H1 (cell line): Measurements from ENCODE around the gene CEACAM7. TPM values are rescaled to one million over a fixed set of nuclear protein-coding genes. Genes with fewer than 3 reads are reported as not detected.

ENCODE experiments used
- CTCF ChIA-PET: fragments of 300-600 bp; sonication (Branson Sonifier 250); formaldehyde crosslinking; loops from one replicate; lab custom pipeline; 2021; ENCODE audit not compliant: partially characterized antibody; lab: Charles Lee
- POLR2A ChIA-PET: fragments of 300-600 bp; sonication (Branson Sonifier 250); formaldehyde crosslinking; loops from one replicate; lab custom pipeline; 2021; ENCODE audit warnings: inconsistent platforms; ENCODE audit not compliant: partially characterized antibody; lab: Charles Lee
- DNase-seq, 2 experiments: peaks; one replicate each; pipeline versions ENCODE4 v3.0.0 to v3.0.0-alpha.2; 2010 to 2022; ENCODE audit warnings: low spot score in 2 of 2, low read depth in 1 of 2, mixed read lengths in 1 of 2
- FAIRE-seq: peaks from 2 replicates; lab custom pipeline; 2011; peaks lifted over from hg19 to GRCh38; lab: Jason Lieb, UNC
- H2AFZ ChIP-seq: 2 replicates; pipeline ENCODE4 v1.8.1; 2012; ENCODE audit warnings: low read length, inconsistent platforms
- H2AK5ac ChIP-seq: 2 replicates; pipeline ENCODE4 v1.6.1; 2013; ENCODE audit warnings: low read depth, low read length
- H2BK120ac ChIP-seq: replicated peaks from 2 replicates; pipeline ENCODE3; 2013; ENCODE audit warnings: low read depth, low read length, inconsistent platforms
- H2BK12ac ChIP-seq: 2 replicates; pipeline ENCODE4 v1.6.1; 2013; ENCODE audit warnings: low read depth, low read length
- H2BK15ac ChIP-seq: 2 replicates; pipeline ENCODE4 v1.6.1; 2013; ENCODE audit warnings: low read length
- H2BK20ac ChIP-seq: 2 replicates; pipeline ENCODE4 v1.6.1; 2013; ENCODE audit warnings: low read length
- H2BK5ac ChIP-seq: 2 replicates; pipeline ENCODE4 v1.6.1; 2013; ENCODE audit warnings: low read depth, low read length
- H3K14ac ChIP-seq: 2 replicates; pipeline ENCODE4 v1.6.1; 2013; ENCODE audit warnings: inconsistent platforms; ENCODE audit not compliant: insufficient read length
- H3K18ac ChIP-seq: 2 replicates; pipeline ENCODE4 v1.6.1; 2013; ENCODE audit warnings: low read length; ENCODE audit errors: extremely low read depth
- H3K23ac ChIP-seq: 2 replicates; pipeline ENCODE4 v1.6.1; 2013; ENCODE audit warnings: inconsistent platforms; ENCODE audit not compliant: insufficient read length
- H3K23me2 ChIP-seq: 2 replicates; pipeline ENCODE4 v1.6.1; 2013; ENCODE audit warnings: low read depth, low read length
- H3K27ac ChIP-seq: 2 replicates; pipeline ENCODE4 v1.6.1; 2011; ENCODE audit warnings: low read depth, low read length, inconsistent platforms
- H3K27me3 ChIP-seq, 4 experiments: replicated peaks in 1 of 4; 1 replicate in 1 of 4; 2 replicates in 3 of 4; pipeline versions ENCODE4 v1.6.1 to v1.8.1; 2011 to 2013; ENCODE audit warnings: low read length in 3 of 4, mild to moderate bottlenecking in 3 of 4, inconsistent platforms in 2 of 4, mixed read lengths in 2 of 4, moderate library complexity in 1 of 4; ENCODE audit not compliant: control insufficient read depth in 3 of 4, insufficient read depth in 3 of 4; ENCODE audit errors: extremely low read depth in 1 of 4
- H3K36me3 ChIP-seq, 4 experiments: 2 replicates each; pipeline versions ENCODE4 v1.6.1 to v1.8.1; 2011 to 2013; ENCODE audit warnings: mild to moderate bottlenecking in 4 of 4, low read length in 3 of 4, moderate library complexity in 2 of 4, control low read depth in 1 of 4, inconsistent platforms in 1 of 4; ENCODE audit not compliant: insufficient read depth in 4 of 4, control insufficient read depth in 2 of 4
- H3K4ac ChIP-seq: replicated peaks from 2 replicates; pipeline ENCODE3; 2013; ENCODE audit warnings: low read length, low read depth, mixed read lengths, inconsistent platforms; ENCODE audit not compliant: insufficient read length
- H3K4me1 ChIP-seq, 4 experiments: replicated peaks in 1 of 4; 1 replicate in 1 of 4; 2 replicates in 3 of 4; pipeline versions ENCODE4 v1.6.1 to v1.8.1; 2011 to 2013; ENCODE audit warnings: low read length in 3 of 4, inconsistent platforms in 2 of 4, mixed read lengths in 1 of 4; ENCODE audit not compliant: insufficient read depth in 4 of 4, control insufficient read depth in 3 of 4
- H3K4me2 ChIP-seq, 2 experiments: 2 replicates each; pipeline versions ENCODE4 v1.6.1 to v1.8.1; 2011 to 2013; ENCODE audit warnings: low read depth in 2 of 2, low read length in 2 of 2, control low read depth in 1 of 2, inconsistent platforms in 1 of 2, mild to moderate bottlenecking in 1 of 2; ENCODE audit not compliant: insufficient read depth in 1 of 2
- H3K4me3 ChIP-seq, 4 experiments: fragments of 200-600, 300-600 bp in 1 of 4; sonication (generic), shearing (Covaris generic), sonication (Bioruptor Twin) in 1 of 4; 2 replicates each; pipeline versions ENCODE4 v1.5.1 to v1.8.1; 2011 to 2016; ENCODE audit warnings: low read length in 4 of 4, low read depth in 3 of 4, control low read depth in 2 of 4, inconsistent platforms in 2 of 4, mild to moderate bottlenecking in 2 of 4, mixed read lengths in 1 of 4, moderate library complexity in 1 of 4; ENCODE audit not compliant: insufficient read depth in 2 of 4; ENCODE audit errors: extremely low read depth in 1 of 4
- H3K56ac ChIP-seq: replicated peaks from 2 replicates; pipeline ENCODE3; 2013; ENCODE audit warnings: low read depth, mild to moderate bottlenecking, mixed read lengths, low read length, inconsistent platforms; ENCODE audit not compliant: insufficient read length
- H3K79me1 ChIP-seq: 2 replicates; pipeline ENCODE4 v1.6.1; 2013; ENCODE audit warnings: low read depth, low read length, control low read depth
- H3K79me2 ChIP-seq, 2 experiments: 2 replicates each; pipeline versions ENCODE4 v1.6.1 to v1.8.1; 2012 to 2013; ENCODE audit warnings: low read length in 2 of 2, mild to moderate bottlenecking in 2 of 2, inconsistent platforms in 1 of 2; ENCODE audit not compliant: insufficient read depth in 2 of 2, control insufficient read depth in 1 of 2
- H3K9ac ChIP-seq, 4 experiments: replicated peaks in 1 of 4; 1 replicate in 1 of 4; 2 replicates in 3 of 4; pipeline versions ENCODE4 v1.6.1 to v1.8.1; 2011 to 2013; ENCODE audit warnings: low read depth in 3 of 4, low read length in 3 of 4, control low read depth in 2 of 4, mild to moderate bottlenecking in 2 of 4, moderate library complexity in 2 of 4, inconsistent platforms in 1 of 4; ENCODE audit errors: extremely low read depth in 1 of 4
- H3K9me3 ChIP-seq, 2 experiments: 2 replicates each; pipeline versions ENCODE4 v1.6.1 to v1.8.1; 2012 to 2013; ENCODE audit warnings: mild to moderate bottlenecking in 2 of 2, moderate library complexity in 2 of 2, control low read depth in 1 of 2, inconsistent platforms in 1 of 2, low read depth in 1 of 2, low read length in 1 of 2, mixed read lengths in 1 of 2; ENCODE audit not compliant: insufficient read depth in 2 of 2
- H4K20me1 ChIP-seq, 2 experiments: replicated peaks in 1 of 2; 2 replicates each; pipeline versions ENCODE3 to v1.8.1; 2011 to 2013; ENCODE audit warnings: inconsistent platforms in 2 of 2, low read length in 2 of 2, mild to moderate bottlenecking in 1 of 2; ENCODE audit not compliant: insufficient read depth in 2 of 2, control insufficient read depth in 1 of 2
- H4K5ac ChIP-seq: 2 replicates; pipeline ENCODE4 v1.6.1; 2013; ENCODE audit warnings: low read length, low read depth, mixed read lengths, inconsistent platforms; ENCODE audit not compliant: insufficient read length
- H4K8ac ChIP-seq: 2 replicates; pipeline ENCODE4 v1.8.0; 2013; ENCODE audit warnings: mild to moderate bottlenecking, moderate library complexity, low read length, inconsistent platforms; ENCODE audit not compliant: insufficient read depth; ENCODE audit errors: extremely low read depth
- H4K91ac ChIP-seq: replicated peaks from 2 replicates; pipeline ENCODE3; 2013; ENCODE audit warnings: low read length, mixed read lengths, inconsistent platforms; ENCODE audit not compliant: insufficient read length
- BCL11A ChIP-seq, 2 experiments: IDR thresholded peaks; one replicate each; pipeline ENCODE4 v1.6.1; 2011; ENCODE audit warnings: low read depth in 2 of 2, low read length in 2 of 2, mild to moderate bottlenecking in 2 of 2
- CBX8 ChIP-seq: fragments of 300-800, 300-1000 bp; sonication (generic); IDR thresholded peaks from 2 replicates; pipeline ENCODE4 v1.7.1; 2016; ENCODE audit warnings: low read depth, low read length, borderline replicate concordance
- CREB1 ChIP-seq: IDR thresholded peaks from 2 replicates; pipeline ENCODE4 v1.6.1; 2012; ENCODE audit warnings: inconsistent platforms
- E2F6 ChIP-seq: IDR thresholded peaks from 2 replicates; pipeline ENCODE4 v1.6.1; 2012; ENCODE audit warnings: inconsistent platforms
- EP300 ChIP-seq, 2 experiments: IDR thresholded peaks; 1 replicate in 1 of 2; 2 replicates in 1 of 2; pipeline ENCODE4 v1.6.1; 2011 to 2012; ENCODE audit warnings: low read depth in 2 of 2, low read length in 2 of 2, mild to moderate bottlenecking in 2 of 2, borderline replicate concordance in 1 of 2, inconsistent platforms in 1 of 2, moderate library complexity in 1 of 2
- JUND ChIP-seq: IDR thresholded peaks from 2 replicates; pipeline ENCODE4 v1.6.1; 2011; ENCODE audit warnings: mild to moderate bottlenecking, improper control_type of control experiment, low read length
- KDM1A ChIP-seq: fragments of 200-600, 300-600 bp; sonication (generic); IDR thresholded peaks from 2 replicates; pipeline ENCODE4 v1.7.1; 2016; ENCODE audit warnings: mild to moderate bottlenecking, low read length, borderline replicate concordance
- KDM4A ChIP-seq: IDR thresholded peaks from one replicate; pipeline ENCODE4 v1.7.1; 2012; ENCODE audit warnings: low read depth, mild to moderate bottlenecking, moderate library complexity, low read length, inconsistent platforms; ENCODE audit not compliant: severe bottlenecking
- KDM5A ChIP-seq: fragments of 200-600 bp; IDR thresholded peaks from 2 replicates; pipeline ENCODE4 v1.7.1; 2012; ENCODE audit warnings: mild to moderate bottlenecking, low read length, inconsistent platforms, mixed read lengths
- MAX ChIP-seq: IDR thresholded peaks from 2 replicates; pipeline ENCODE4 v1.6.1; 2012; ENCODE audit warnings: inconsistent platforms
- RAD21 ChIP-seq, 2 experiments: IDR thresholded peaks in 1 of 2; conservative IDR thresholded peaks in 1 of 2; 2 replicates each; pipeline ENCODE4 v1.6.1; 2011; ENCODE audit warnings: low read depth in 2 of 2, low read length in 2 of 2, improper control_type of control experiment in 1 of 2, inconsistent platforms in 1 of 2, mild to moderate bottlenecking in 1 of 2, moderate library complexity in 1 of 2
- SP2 ChIP-seq: IDR thresholded peaks from 2 replicates; pipeline ENCODE4 v1.6.1; 2012; ENCODE audit warnings: mild to moderate bottlenecking, low read length, inconsistent platforms
- SP4 ChIP-seq: IDR thresholded peaks from 2 replicates; pipeline ENCODE4 v1.6.1; 2012; ENCODE audit warnings: low read length, inconsistent platforms
- ZNF274 ChIP-seq: IDR thresholded peaks from 2 replicates; pipeline ENCODE4 v1.7.0; 2012; ENCODE audit warnings: low read length, borderline replicate concordance; ENCODE audit errors: extremely low read depth
- WGBS, 2 experiments: shearing (Covaris generic) in 1 of 2; methylation state at CpG; one replicate each; pipeline versions ENCODE4 v1.1.6 to v1.1.7; 2013 to 2015; ENCODE audit warnings: low lambda C conversion rate in 2 of 2, mixed read lengths in 2 of 2, inconsistent platforms in 1 of 2, low coverage in 1 of 2, missing lambda C conversion rate in 1 of 2; ENCODE audit not compliant: insufficient replicate concordance in 2 of 2, insufficient coverage in 1 of 2, insufficient read length in 1 of 2; ENCODE audit errors: extremely low coverage in 1 of 2, missing lambda C conversion rate in 1 of 2; 5-methylcytosine and 5-hydroxymethylcytosine counted together
- polyA plus RNA-seq, 7 experiments: library from polyadenylated mRNA; depleted of rRNA in 3 of 7; stranded (reverse) in 5 of 7; unstranded in 2 of 7; fragments of >200 nt in 5 of 7; fragments of 200-250 nt in 2 of 7; gene quantifications; 1 replicate in 5 of 7; 2 replicates in 1 of 7; 4 replicates in 1 of 7; pipeline versions ENCODE4 v1.2.1 to v1.2.3, GENCODE V29; 2011 to 2013; ENCODE audit warnings: missing spikeins in 2 of 7, mixed read lengths in 2 of 7
- total RNA-seq: library from RNA; stranded (reverse); fragmentation: NEBNext Ultra II Directional; extraction: Animal tissue kit (Norgen Biotek cat#: 25700); gene quantifications from 2 replicates; pipeline ENCODE4 v1.2.1, GENCODE V29; 2021

Gene CEACAM7
- total and polyA plus RNA-seq, 2 of the 8 experiments (the other 6 are each of a cell fraction or from before 2014, with no cell fraction given) = not detected

GRCh38 chr19:41726493-41726892, 38.4 kb upstream of the CEACAM7 start:
- no peak for DNase-seq
- no peak overlapping the region for H3K27ac ChIP-seq
- TF ChIP-seq KDM1A (no peak), SP2 (no peak), KDM4A (no peak), EP300 (IDR thresholded peaks at IDR 0.05; ENCODE audit: borderline replicate concordance in 1 of 2, low read depth in 2 of 2, low read length in 2 of 2) (no peak), JUND (no peak), CBX8 (no peak), CREB1 (no peak), MAX (no peak), RAD21 (IDR thresholded peaks at IDR 0.05 in 1 of 2, conservative IDR thresholded peaks at IDR 0.05 in 1 of 2; ENCODE audit: low read depth in 2 of 2, low read length in 2 of 2) (no peak), KDM5A (no peak), SP4 (no peak), BCL11A (IDR thresholded peaks at IDR 0.05; ENCODE audit: low read depth in 2 of 2, low read length in 2 of 2) (no peak), ZNF274 (no peak), E2F6 (no peak)

More at GRCh38 chr19:41726493-41726892, 38.4 kb upstream of the CEACAM7 start:
- Histone ChIP-seq H2BK12ac (no peak overlapping the region), H4K91ac (no peak overlapping the region), H3K56ac (no peak overlapping the region), H3K79me1 (no peaks in the 10 kb centered on the region), H4K8ac (no peak overlapping the region), H3K79me2 (no peaks in the 10 kb centered on the region), H3K23ac (no peak overlapping the region), H2BK5ac (no peak overlapping the region), H2AK5ac (no peak overlapping the region), H3K4ac (no peak overlapping the region), H3K27me3 (no peaks in the 10 kb centered on the region), H3K36me3 (no peaks in the 10 kb centered on the region), H2BK15ac (no peak overlapping the region), H3K9ac (no peak overlapping the region), H4K20me1 (no peaks in the 10 kb centered on the region), H2BK20ac (no peak overlapping the region), H2BK120ac (no peak overlapping the region), H3K14ac (no peak overlapping the region), H3K18ac (no peak overlapping the region), H3K4me1 (no peaks in the 10 kb centered on the region), H2AFZ (no peak overlapping the region), H3K4me3 (no peak overlapping the region), H4K5ac (no peak overlapping the region), H3K4me2 (no peak overlapping the region), H3K23me2 (no peaks in the 10 kb centered on the region), H3K9me3 (peaks cover 47 to 71% of the 10 kb centered on the region in 2 experiments)
- WGBS, 2 experiments = 63% methylated on average over 5 of the region's 5 CpGs; no CpG with 5 or more reads in 1 of the 2 experiments
- no peak for FAIRE-seq
- ChIA-PET CTCF (no interaction called here), POLR2A (no interaction called here)
